H1 (cell line): ENCODE data around the gene PIGS. TPM values are rescaled to one million over a fixed set of nuclear protein-coding genes. Genes with fewer than 3 reads are reported as not detected.

Experiments
- CTCF ChIA-PET: fragments of 300-600 bp; sonication (Branson Sonifier 250); formaldehyde crosslinking; loops from one replicate; lab custom pipeline; 2021; ENCODE audit not compliant: partially characterized antibody; lab: Charles Lee
- POLR2A ChIA-PET: fragments of 300-600 bp; sonication (Branson Sonifier 250); formaldehyde crosslinking; loops from one replicate; lab custom pipeline; 2021; ENCODE audit warnings: inconsistent platforms; ENCODE audit not compliant: partially characterized antibody; lab: Charles Lee
- DNase-seq, 2 experiments: peaks; one replicate each; pipeline versions ENCODE4 v3.0.0 to v3.0.0-alpha.2; 2010 to 2022; ENCODE audit warnings: low spot score in 2 of 2, low read depth in 1 of 2, mixed read lengths in 1 of 2
- FAIRE-seq: peaks from 2 replicates; lab custom pipeline; 2011; peaks lifted over from hg19 to GRCh38; lab: Jason Lieb, UNC
- H2AFZ ChIP-seq: 2 replicates; pipeline ENCODE4 v1.8.1; 2012; ENCODE audit warnings: low read length, inconsistent platforms
- H2AK5ac ChIP-seq: 2 replicates; pipeline ENCODE4 v1.6.1; 2013; ENCODE audit warnings: low read depth, low read length
- H2BK120ac ChIP-seq: replicated peaks from 2 replicates; pipeline ENCODE3; 2013; ENCODE audit warnings: low read depth, low read length, inconsistent platforms
- H2BK12ac ChIP-seq: 2 replicates; pipeline ENCODE4 v1.6.1; 2013; ENCODE audit warnings: low read depth, low read length
- H2BK15ac ChIP-seq: 2 replicates; pipeline ENCODE4 v1.6.1; 2013; ENCODE audit warnings: low read length
- H2BK20ac ChIP-seq: 2 replicates; pipeline ENCODE4 v1.6.1; 2013; ENCODE audit warnings: low read length
- H2BK5ac ChIP-seq: 2 replicates; pipeline ENCODE4 v1.6.1; 2013; ENCODE audit warnings: low read depth, low read length
- H3K14ac ChIP-seq: 2 replicates; pipeline ENCODE4 v1.6.1; 2013; ENCODE audit warnings: inconsistent platforms; ENCODE audit not compliant: insufficient read length
- H3K18ac ChIP-seq: 2 replicates; pipeline ENCODE4 v1.6.1; 2013; ENCODE audit warnings: low read length; ENCODE audit errors: extremely low read depth
- H3K23ac ChIP-seq: 2 replicates; pipeline ENCODE4 v1.6.1; 2013; ENCODE audit warnings: inconsistent platforms; ENCODE audit not compliant: insufficient read length
- H3K23me2 ChIP-seq: 2 replicates; pipeline ENCODE4 v1.6.1; 2013; ENCODE audit warnings: low read depth, low read length
- H3K27ac ChIP-seq: 2 replicates; pipeline ENCODE4 v1.6.1; 2011; ENCODE audit warnings: low read depth, low read length, inconsistent platforms
- H3K27me3 ChIP-seq, 4 experiments: replicated peaks in 1 of 4; 1 replicate in 1 of 4; 2 replicates in 3 of 4; pipeline versions ENCODE4 v1.6.1 to v1.8.1; 2011 to 2013; ENCODE audit warnings: low read length in 3 of 4, mild to moderate bottlenecking in 3 of 4, inconsistent platforms in 2 of 4, mixed read lengths in 2 of 4, moderate library complexity in 1 of 4; ENCODE audit not compliant: control insufficient read depth in 3 of 4, insufficient read depth in 3 of 4; ENCODE audit errors: extremely low read depth in 1 of 4
- H3K36me3 ChIP-seq, 4 experiments: 2 replicates each; pipeline versions ENCODE4 v1.6.1 to v1.8.1; 2011 to 2013; ENCODE audit warnings: mild to moderate bottlenecking in 4 of 4, low read length in 3 of 4, moderate library complexity in 2 of 4, control low read depth in 1 of 4, inconsistent platforms in 1 of 4; ENCODE audit not compliant: insufficient read depth in 4 of 4, control insufficient read depth in 2 of 4
- H3K4ac ChIP-seq: replicated peaks from 2 replicates; pipeline ENCODE3; 2013; ENCODE audit warnings: low read length, low read depth, mixed read lengths, inconsistent platforms; ENCODE audit not compliant: insufficient read length
- H3K4me1 ChIP-seq, 4 experiments: replicated peaks in 1 of 4; 1 replicate in 1 of 4; 2 replicates in 3 of 4; pipeline versions ENCODE4 v1.6.1 to v1.8.1; 2011 to 2013; ENCODE audit warnings: low read length in 3 of 4, inconsistent platforms in 2 of 4, mixed read lengths in 1 of 4; ENCODE audit not compliant: insufficient read depth in 4 of 4, control insufficient read depth in 3 of 4
- H3K4me2 ChIP-seq, 2 experiments: 2 replicates each; pipeline versions ENCODE4 v1.6.1 to v1.8.1; 2011 to 2013; ENCODE audit warnings: low read depth in 2 of 2, low read length in 2 of 2, control low read depth in 1 of 2, inconsistent platforms in 1 of 2, mild to moderate bottlenecking in 1 of 2; ENCODE audit not compliant: insufficient read depth in 1 of 2
- H3K4me3 ChIP-seq, 4 experiments: fragments of 200-600, 300-600 bp in 1 of 4; sonication (generic), shearing (Covaris generic), sonication (Bioruptor Twin) in 1 of 4; 2 replicates each; pipeline versions ENCODE4 v1.5.1 to v1.8.1; 2011 to 2016; ENCODE audit warnings: low read length in 4 of 4, low read depth in 3 of 4, control low read depth in 2 of 4, inconsistent platforms in 2 of 4, mild to moderate bottlenecking in 2 of 4, mixed read lengths in 1 of 4, moderate library complexity in 1 of 4; ENCODE audit not compliant: insufficient read depth in 2 of 4; ENCODE audit errors: extremely low read depth in 1 of 4
- H3K56ac ChIP-seq: replicated peaks from 2 replicates; pipeline ENCODE3; 2013; ENCODE audit warnings: low read depth, mild to moderate bottlenecking, mixed read lengths, low read length, inconsistent platforms; ENCODE audit not compliant: insufficient read length
- H3K79me1 ChIP-seq: 2 replicates; pipeline ENCODE4 v1.6.1; 2013; ENCODE audit warnings: low read depth, low read length, control low read depth
- H3K79me2 ChIP-seq, 2 experiments: 2 replicates each; pipeline versions ENCODE4 v1.6.1 to v1.8.1; 2012 to 2013; ENCODE audit warnings: low read length in 2 of 2, mild to moderate bottlenecking in 2 of 2, inconsistent platforms in 1 of 2; ENCODE audit not compliant: insufficient read depth in 2 of 2, control insufficient read depth in 1 of 2
- H3K9ac ChIP-seq, 4 experiments: replicated peaks in 1 of 4; 1 replicate in 1 of 4; 2 replicates in 3 of 4; pipeline versions ENCODE4 v1.6.1 to v1.8.1; 2011 to 2013; ENCODE audit warnings: low read depth in 3 of 4, low read length in 3 of 4, control low read depth in 2 of 4, mild to moderate bottlenecking in 2 of 4, moderate library complexity in 2 of 4, inconsistent platforms in 1 of 4; ENCODE audit errors: extremely low read depth in 1 of 4
- H3K9me3 ChIP-seq, 2 experiments: 2 replicates each; pipeline versions ENCODE4 v1.6.1 to v1.8.1; 2012 to 2013; ENCODE audit warnings: mild to moderate bottlenecking in 2 of 2, moderate library complexity in 2 of 2, control low read depth in 1 of 2, inconsistent platforms in 1 of 2, low read depth in 1 of 2, low read length in 1 of 2, mixed read lengths in 1 of 2; ENCODE audit not compliant: insufficient read depth in 2 of 2
- H4K20me1 ChIP-seq, 2 experiments: replicated peaks in 1 of 2; 2 replicates each; pipeline versions ENCODE3 to v1.8.1; 2011 to 2013; ENCODE audit warnings: inconsistent platforms in 2 of 2, low read length in 2 of 2, mild to moderate bottlenecking in 1 of 2; ENCODE audit not compliant: insufficient read depth in 2 of 2, control insufficient read depth in 1 of 2
- H4K5ac ChIP-seq: 2 replicates; pipeline ENCODE4 v1.6.1; 2013; ENCODE audit warnings: low read length, low read depth, mixed read lengths, inconsistent platforms; ENCODE audit not compliant: insufficient read length
- H4K8ac ChIP-seq: 2 replicates; pipeline ENCODE4 v1.8.0; 2013; ENCODE audit warnings: mild to moderate bottlenecking, moderate library complexity, low read length, inconsistent platforms; ENCODE audit not compliant: insufficient read depth; ENCODE audit errors: extremely low read depth
- H4K91ac ChIP-seq: replicated peaks from 2 replicates; pipeline ENCODE3; 2013; ENCODE audit warnings: low read length, mixed read lengths, inconsistent platforms; ENCODE audit not compliant: insufficient read length
- FOSL1 ChIP-seq: IDR thresholded peaks from 2 replicates; pipeline ENCODE4 v1.6.1; 2011; ENCODE audit warnings: mild to moderate bottlenecking, low read depth, low read length, moderate library complexity; ENCODE audit not compliant: insufficient read depth
- JUND ChIP-seq: IDR thresholded peaks from 2 replicates; pipeline ENCODE4 v1.6.1; 2011; ENCODE audit warnings: mild to moderate bottlenecking, improper control_type of control experiment, low read length
- MAX ChIP-seq: IDR thresholded peaks from 2 replicates; pipeline ENCODE4 v1.6.1; 2012; ENCODE audit warnings: inconsistent platforms
- NRF1 ChIP-seq: IDR thresholded peaks from 2 replicates; pipeline ENCODE4 v1.6.1; 2011; ENCODE audit warnings: mild to moderate bottlenecking, low read depth, low read length, improper control_type of control experiment
- POLR2AphosphoS5 ChIP-seq: IDR thresholded peaks from 2 replicates; pipeline ENCODE4 v1.6.1; 2011; ENCODE audit warnings: low read depth, low read length
- SIN3A ChIP-seq, 2 experiments: IDR thresholded peaks in 1 of 2; conservative IDR thresholded peaks in 1 of 2; 2 replicates each; pipeline ENCODE4 v1.6.1; 2011 to 2012; ENCODE audit warnings: low read length in 2 of 2, improper control_type of control experiment in 1 of 2, low read depth in 1 of 2, mild to moderate bottlenecking in 1 of 2
- SP4 ChIP-seq: IDR thresholded peaks from 2 replicates; pipeline ENCODE4 v1.6.1; 2012; ENCODE audit warnings: low read length, inconsistent platforms
- TAF7 ChIP-seq: optimal IDR thresholded peaks from 2 replicates; pipeline ENCODE3; 2011; ENCODE audit warnings: low read depth, mild to moderate bottlenecking, inconsistent platforms, low read length, moderate library complexity, borderline replicate concordance
- TBP ChIP-seq: IDR thresholded peaks from 2 replicates; pipeline ENCODE4 v1.6.1; 2011; ENCODE audit warnings: low read depth, low read length, improper control_type of control experiment
- USF2 ChIP-seq: IDR thresholded peaks from 2 replicates; pipeline ENCODE4 v1.6.1; 2011; ENCODE audit warnings: low read length, improper control_type of control experiment
- WGBS, 2 experiments: shearing (Covaris generic) in 1 of 2; methylation state at CpG; one replicate each; pipeline versions ENCODE4 v1.1.6 to v1.1.7; 2013 to 2015; ENCODE audit warnings: low lambda C conversion rate in 2 of 2, mixed read lengths in 2 of 2, inconsistent platforms in 1 of 2, low coverage in 1 of 2, missing lambda C conversion rate in 1 of 2; ENCODE audit not compliant: insufficient replicate concordance in 2 of 2, insufficient coverage in 1 of 2, insufficient read length in 1 of 2; ENCODE audit errors: extremely low coverage in 1 of 2, missing lambda C conversion rate in 1 of 2; 5-methylcytosine and 5-hydroxymethylcytosine counted together
- polyA plus RNA-seq, 7 experiments: library from polyadenylated mRNA; depleted of rRNA in 3 of 7; stranded (reverse) in 5 of 7; unstranded in 2 of 7; fragments of >200 nt in 5 of 7; fragments of 200-250 nt in 2 of 7; gene quantifications; 1 replicate in 5 of 7; 2 replicates in 1 of 7; 4 replicates in 1 of 7; pipeline versions ENCODE4 v1.2.1 to v1.2.3, GENCODE V29; 2011 to 2013; ENCODE audit warnings: missing spikeins in 2 of 7, mixed read lengths in 2 of 7
- total RNA-seq: library from RNA; stranded (reverse); fragmentation: NEBNext Ultra II Directional; extraction: Animal tissue kit (Norgen Biotek cat#: 25700); gene quantifications from 2 replicates; pipeline ENCODE4 v1.2.1, GENCODE V29; 2021

Gene PIGS
- total and polyA plus RNA-seq, 2 of the 8 experiments (the other 6 are each of a cell fraction or from before 2014, with no cell fraction given) = 44.3 to 50.6 TPM

- peaks cover 2 to 9% (median 5%) of the 10 kb centered on the region in 4 experiments; a peak in 6 of 7 replicates for H3K4me1 ChIP-seq
- POLR2A ChIA-PET = interaction anchor here (0.5 to 4.2 kb wide), 24 partner anchors 9 to 148 kb away, joined by 3 to 24 read pairs (median 4); partner anchors contain the start of genes BLTP2, PROCA1, RSKR and SDF2
- H3K9me3 ChIP-seq = no peaks in the 10 kb centered on the region
- peak; percentile 97 to 99 for DNase-seq
- H3K4me3 ChIP-seq = peak within 1 kb of the TSS; percentile 12 to 54 (median 20); a peak in 5 of 8 replicates
- 7% methylated on average over 19 of the region's 26 CpGs; no CpG with 5 or more reads in 1 of the 2 experiments for whole genome bisulfite sequencing, 2 experiments
- H3K14ac ChIP-seq = no peak within 1 kb of the TSS
- H3K9ac ChIP-seq = no peak within 1 kb of the TSS; a peak in 1 of 7 replicates
- no peak within 1 kb of the TSS for H3K56ac ChIP-seq
- peaks cover 4 to 5% of the 10 kb centered on the region in 2 experiments for H4K20me1 ChIP-seq
- no peak within 1 kb of the TSS for H3K27ac ChIP-seq
- H4K8ac ChIP-seq = no peak within 1 kb of the TSS
- no peak within 1 kb of the TSS for H2AK5ac ChIP-seq
- H2BK5ac ChIP-seq = peak within 1 kb of the TSS; percentile 79; the same call in 1 of the 2 replicates
- H3K79me1 ChIP-seq = no peaks in the 10 kb centered on the region
- H3K23ac ChIP-seq = no peak within 1 kb of the TSS
- H3K27me3 ChIP-seq = peaks cover 0 to 8% (median 4%) of the 10 kb centered on the region in 4 experiments; a peak in 4 of 7 replicates
- H2BK20ac ChIP-seq = no peak within 1 kb of the TSS
- no peaks in the 10 kb centered on the region; the same call in 1 of the 2 replicates for H3K23me2 ChIP-seq
- H2AFZ ChIP-seq = no peak within 1 kb of the TSS
- H2BK15ac ChIP-seq = no peak within 1 kb of the TSS
- peak within 1 kb of the TSS; percentile 26 for H3K18ac ChIP-seq
- CTCF ChIA-PET = interaction anchor here (0.6 to 3.5 kb wide), 11 partner anchors 7 to 94 kb away, joined by 3 to 18 read pairs (median 4); partner anchors contain the start of gene UNC119
- H3K79me2 ChIP-seq = no peaks in the 10 kb centered on the region
- peaks cover 16 to 37% (median 34%) of the 10 kb centered on the region in 4 experiments for H3K36me3 ChIP-seq
- peak within 1 kb of the TSS; percentile 77; the same call in 1 of the 2 replicates for H2BK12ac ChIP-seq
- peak within 1 kb of the TSS; percentile 13 for H4K91ac ChIP-seq
- peak within 1 kb of the TSS; percentile 58 to 72 for H3K4me2 ChIP-seq
- FAIRE-seq = no peak
- no peak within 1 kb of the TSS for H3K4ac ChIP-seq
- no peak within 1 kb of the TSS for H4K5ac ChIP-seq
- H2BK120ac ChIP-seq = no peak within 1 kb of the TSS
- TF ChIP-seq MAX = peak; percentile 93
- peak; percentile 91 for TF ChIP-seq TAF7
- peak; percentile 93 for TF ChIP-seq POLR2AphosphoS5
- 0 out of 4 replicates have a peak, but pooled peaks of 1 of the 2 experiments have one; percentile 34 for TF ChIP-seq SIN3A (conservative IDR thresholded peaks at IDR 0.05 in 1 of 2, IDR thresholded peaks at IDR 0.05 in 1 of 2; ENCODE audit: low read depth in 1 of 2, low read length in 2 of 2)
- TF ChIP-seq JUND = no peak
- no peak for TF ChIP-seq NRF1
- peak; percentile 54 for TF ChIP-seq USF2
- no peak for TF ChIP-seq FOSL1
- TF ChIP-seq SP4 = peak; percentile 79
- peak; percentile 94 for TF ChIP-seq TBP
Observed at GRCh38 chr17:28576758-28577465, 5.6 kb upstream of the PIGS start, which contains the start of gene ALDOC. ALDOC (minus strand) TSS chr17:28576895; CDS start chr17:28575532, 1,363 bp downstream.
